Naive B cell (primary cell): Measurements from ENCODE around the gene GPC3. TPM values are rescaled to one million over a fixed set of nuclear protein-coding genes. Genes with fewer than 3 reads are reported as not detected.
A peak's percentile ranks its signal among the peaks of the same experiment; 100 is the strongest.
"Not testable (repeated sequence)": the region's sequence is repeated elsewhere in the genome, so short reads cannot be mapped to it uniquely, and the experiment has no call there.

Experiments
- ATAC-seq, 2 donors: fragments of 150-1000 bp; cut with Tn5 transposase; 2 replicates each; pipeline ENCODE4 v1.10.0; 2021; ENCODE audit warnings: low read depth in 2 of 2, mild to moderate bottlenecking in 2 of 2, moderate library complexity in 2 of 2
- DNase-seq: peaks from one replicate; pipeline ENCODE4 v3.0.0; 2022
- H3K27ac Mint-ChIP-seq, 6 donors: one replicate each; pipeline ENCODE4 v1.8.0; 2020 to 2022; ENCODE audit warnings: mild to moderate bottlenecking in 6 of 6, mixed read lengths in 6 of 6, moderate library complexity in 5 of 6, inconsistent platforms in 2 of 6
- H3K27me3 Mint-ChIP-seq, 3 donors: one replicate each; pipeline ENCODE4 v1.8.0; 2021 to 2022; ENCODE audit warnings: mixed read lengths in 3 of 3, mild to moderate bottlenecking in 1 of 3
- H3K36me3 Mint-ChIP-seq, 2 donors: one replicate each; pipeline ENCODE4 v1.8.0; 2020 to 2022; ENCODE audit warnings: mixed read lengths in 2 of 2, inconsistent platforms in 1 of 2, mild to moderate bottlenecking in 1 of 2
- H3K4me1 Mint-ChIP-seq, 3 donors: one replicate each; pipeline ENCODE4 v1.8.0; 2020 to 2022; ENCODE audit warnings: mixed read lengths in 3 of 3, inconsistent platforms in 1 of 3, mild to moderate bottlenecking in 1 of 3, moderate library complexity in 1 of 3
- H3K4me3 Mint-ChIP-seq, 8 donors: one replicate each; pipeline ENCODE4 v1.8.0; 2020 to 2022; ENCODE audit warnings: mild to moderate bottlenecking in 8 of 8, mixed read lengths in 8 of 8, moderate library complexity in 8 of 8, inconsistent platforms in 2 of 8
- H3K9me3 Mint-ChIP-seq, 7 donors: one replicate each; pipeline ENCODE4 v1.8.0; 2020 to 2022; ENCODE audit warnings: mixed read lengths in 7 of 7, mild to moderate bottlenecking in 5 of 7, inconsistent platforms in 2 of 7, moderate library complexity in 1 of 7
- polyA plus RNA-seq, 6 donors: library from polyadenylated mRNA; unstranded; fragments of 300-500 nt; fragmentation: Illumina TruSeq; gene quantifications; one replicate each; pipeline ENCODE4 v1.2.3, GENCODE V29; 2021; ENCODE audit warnings: low read depth in 6 of 6

Gene GPC3
- polyA plus RNA-seq, 6 donors from 2014 or later, result not detected

DNA sequence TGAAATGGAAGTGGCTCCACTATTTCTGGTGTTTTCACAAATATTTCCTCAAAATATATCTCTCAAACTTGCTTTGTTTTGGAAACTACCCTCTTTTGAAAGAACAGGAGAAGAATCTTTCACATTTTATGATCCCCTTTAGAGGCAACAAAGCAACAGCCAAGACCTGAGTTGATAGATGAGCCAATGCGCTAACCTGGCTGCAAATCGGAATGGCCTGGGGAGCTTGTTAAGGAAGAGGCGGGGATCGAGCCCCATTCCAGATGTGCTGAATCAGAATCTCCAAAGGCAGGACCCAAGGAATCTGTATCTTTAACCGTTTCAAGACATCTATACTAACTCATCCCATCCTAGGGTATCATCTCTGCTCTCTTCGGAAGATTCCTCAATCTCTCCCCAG, 181.3 kb downstream of the GPC3 start:
- Mint-ChIP-seq H3K36me3 (no peaks in the 10 kb centered on the region), H3K4me1 (no peaks in the 10 kb centered on the region)

DNA sequence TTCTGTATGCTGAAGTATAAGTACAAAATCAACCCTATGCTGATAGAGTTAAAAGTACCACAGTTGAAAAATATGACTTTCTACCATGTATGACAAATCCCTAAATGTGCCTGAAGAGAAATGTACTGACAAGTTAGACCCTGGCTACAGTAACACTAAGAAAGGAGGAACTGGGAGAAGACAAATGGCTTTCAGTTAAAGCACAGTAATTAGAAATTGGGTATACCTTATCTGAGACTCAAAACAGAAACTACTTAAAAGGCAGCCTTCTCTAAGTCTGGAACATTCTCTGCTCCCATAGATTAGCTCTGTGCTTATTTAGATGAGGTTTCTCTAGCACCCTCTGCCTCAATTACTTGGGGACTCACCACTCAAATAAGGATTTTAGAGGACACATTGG, 189.1 kb downstream of the GPC3 start:
- Mint-ChIP-seq H3K27ac (peak overlapping the region in 2 of 6 donors; percentile 40 to 62), H3K27me3 (no peaks in the 10 kb centered on the region), H3K4me1 (no peaks in the 10 kb centered on the region), H3K36me3 (no peaks in the 10 kb centered on the region), H3K9me3 (no peaks in the 10 kb centered on the region), H3K4me3 (no peak overlapping the region)
- DNase-seq, result no peak
- ATAC-seq, result no peak

More for the DNA sequence above, 181.3 kb downstream of the GPC3 start:
- DNase-seq (no peak), ATAC-seq (no peak)
- Mint-ChIP-seq H3K27me3 (peaks cover 0 to 3% (median 0%) of the 10 kb centered on the region in 3 donors), H3K27ac (no peak overlapping the region), H3K4me3 (no peak overlapping the region), H3K9me3 (peaks cover 0 to 5% (median 0%) of the 10 kb centered on the region in 7 donors)

DNA sequence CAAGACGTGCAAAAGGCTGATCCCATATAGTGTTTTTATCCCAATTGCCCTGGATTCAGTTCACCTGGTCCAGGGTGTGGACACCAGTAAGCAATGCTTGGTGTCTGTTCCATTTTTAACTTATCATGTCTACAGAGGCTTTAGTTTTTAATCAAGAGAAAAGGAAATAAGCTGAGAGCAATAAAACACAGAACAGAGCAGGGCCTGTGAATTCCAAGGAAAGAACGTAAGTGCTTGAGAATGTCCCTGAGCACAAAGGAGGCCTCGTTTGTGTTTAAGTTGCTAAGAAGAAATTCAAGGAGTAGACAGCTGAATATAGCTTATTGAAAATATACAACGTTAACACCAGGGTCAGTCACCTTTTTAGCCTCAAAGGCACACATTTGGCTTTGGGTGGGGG, 191.3 kb downstream of the GPC3 start:
- no peak for ATAC-seq
- no peaks in the 10 kb centered on the region for H3K4me1 Mint-ChIP-seq
- no peaks in the 10 kb centered on the region for H3K27me3 Mint-ChIP-seq
- no peaks in the 10 kb centered on the region for H3K36me3 Mint-ChIP-seq
- no peak for DNase-seq
- H3K27ac Mint-ChIP-seq, result no peak overlapping the region
- no peaks in the 10 kb centered on the region for H3K9me3 Mint-ChIP-seq
- no peak overlapping the region for H3K4me3 Mint-ChIP-seq

- Mint-ChIP-seq H3K36me3 (no peaks in the 10 kb centered on the region), H3K4me3 (no peak overlapping the region), H3K27me3 (no peaks in the 10 kb centered on the region), H3K4me1 (peaks cover 0 to under 1% (median 0%) of the 10 kb centered on the region in 3 donors), H3K27ac (no peak overlapping the region), H3K9me3 (no peaks in the 10 kb centered on the region)
- ATAC-seq (no peak), DNase-seq (no peak)
These were observed 191.8 kb downstream of the GPC3 start for GRCh38 chrX:133793626-133794025.

DNA sequence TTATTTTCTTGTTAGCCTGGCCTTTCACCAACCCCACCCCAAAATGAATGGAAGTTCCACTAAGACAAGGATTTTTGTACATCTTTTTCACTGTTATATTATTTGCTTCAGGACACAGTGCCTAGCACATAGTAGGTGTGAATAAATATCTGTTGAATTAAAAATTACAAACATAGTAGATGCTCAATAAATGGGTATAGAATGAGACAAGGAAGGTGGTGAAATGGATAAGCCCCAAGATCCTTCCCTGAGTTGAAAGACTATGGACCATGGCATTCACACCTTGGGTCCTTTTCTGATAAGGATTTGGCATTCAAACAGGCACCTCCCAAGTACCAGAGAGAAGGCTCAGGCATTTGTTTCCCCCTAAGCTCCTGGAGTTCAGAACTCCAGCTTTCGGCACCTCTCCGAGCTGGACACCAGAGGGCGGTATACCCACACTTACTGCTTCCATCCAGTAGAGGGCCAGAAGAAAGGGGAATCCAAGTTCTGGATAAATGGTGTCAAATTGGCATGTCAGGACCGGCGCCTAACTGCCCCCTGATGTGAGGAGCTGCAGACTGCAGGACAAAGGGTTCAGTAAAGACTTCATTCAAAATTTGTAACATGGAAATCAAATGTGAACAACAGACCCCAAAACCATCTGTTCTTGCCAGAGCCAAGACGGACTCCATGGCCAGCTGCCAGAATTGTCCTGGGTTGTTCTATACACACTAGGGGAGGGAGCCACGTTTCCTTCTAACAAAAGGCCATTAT, 193.0 kb downstream of the GPC3 start:
- Mint-ChIP-seq H3K36me3 (no peaks in the 10 kb centered on the region), H3K4me1 (peaks cover 4 to 5% (median 4%) of the 10 kb centered on the region in 3 donors), H3K27ac (peak overlapping the region in 1 of 6 donors; percentile 29), H3K27me3 (no peaks in the 10 kb centered on the region), H3K9me3 (no peaks in the 10 kb centered on the region), H3K4me3 (no peak overlapping the region)
- peak; percentile 54 for DNase-seq
- peak; percentile 61 to 71 for ATAC-seq

GRCh38 chrX:133789829-133790228, 195.6 kb downstream of the GPC3 start:
- H3K36me3 Mint-ChIP-seq, result no peaks in the 10 kb centered on the region
- DNase-seq (no peak), ATAC-seq (no peak)
- H3K27me3 Mint-ChIP-seq, result no peaks in the 10 kb centered on the region
- no peak overlapping the region for H3K4me3 Mint-ChIP-seq
- peak overlapping the region in 1 of 6 donors; percentile 31 for H3K27ac Mint-ChIP-seq
- peaks cover 9 to 13% (median 12%) of the 10 kb centered on the region in 3 donors for H3K4me1 Mint-ChIP-seq
- no peaks in the 10 kb centered on the region for H3K9me3 Mint-ChIP-seq

GRCh38 chrX:133786382-133786781, 199.0 kb downstream of the GPC3 start:
- Mint-ChIP-seq H3K4me3 (no peak overlapping the region), H3K36me3 (no peaks in the 10 kb centered on the region), H3K9me3 (no peaks in the 10 kb centered on the region), H3K27me3 (no peaks in the 10 kb centered on the region), H3K4me1 (peaks cover 33 to 41% (median 35%) of the 10 kb centered on the region in 3 donors), H3K27ac (peak overlapping the region in 2 of 6 donors; percentile 39 to 77)
- ATAC-seq (no peak), DNase-seq (no peak)

DNA sequence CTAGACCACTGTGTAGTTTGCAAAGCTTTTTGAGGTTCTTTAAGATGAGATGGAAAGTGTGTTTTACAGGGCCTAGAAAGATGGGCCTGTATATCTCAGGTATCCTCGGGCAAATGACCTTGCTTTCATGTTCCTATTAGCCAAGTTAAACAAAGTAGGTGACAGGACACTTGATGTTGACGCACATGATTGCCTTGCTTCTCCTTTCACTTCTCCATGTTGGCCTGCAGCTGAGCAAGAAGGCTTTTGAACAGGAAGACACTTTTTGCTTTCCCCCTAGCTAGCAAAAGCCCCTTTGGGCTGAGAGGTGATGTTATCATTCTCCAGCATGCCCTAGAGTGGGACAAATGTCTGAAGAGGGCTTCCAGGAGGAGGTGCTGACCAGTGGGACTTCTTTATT, 202.1 kb downstream of the GPC3 start:
- peak overlapping the region; percentile 85 to 98 (median 97) for H3K27ac Mint-ChIP-seq
- peak; percentile 70 for DNase-seq

GRCh38 chrX:133781174-133781573, 204.2 kb downstream of the GPC3 start:
- ATAC-seq, result no peak
- H3K4me1 Mint-ChIP-seq, result peaks cover 25 to 39% (median 31%) of the 10 kb centered on the region in 3 donors
- no peak for DNase-seq
- no peaks in the 10 kb centered on the region for H3K36me3 Mint-ChIP-seq
- no peaks in the 10 kb centered on the region for H3K9me3 Mint-ChIP-seq
- no peak overlapping the region for H3K4me3 Mint-ChIP-seq
- H3K27ac Mint-ChIP-seq, result peak overlapping the region; percentile 10 to 81 (median 38)
- peaks cover 0 to 13% (median 0%) of the 10 kb centered on the region in 3 donors for H3K27me3 Mint-ChIP-seq

More for the DNA sequence above, 202.1 kb downstream of the GPC3 start:
- peak; percentile 92 to 94 for ATAC-seq
- Mint-ChIP-seq H3K27me3 (no peaks in the 10 kb centered on the region), H3K36me3 (no peaks in the 10 kb centered on the region), H3K4me1 (peaks cover 33 to 42% (median 35%) of the 10 kb centered on the region in 3 donors), H3K4me3 (peak overlapping the region in 6 of 8 donors; percentile 45 to 84 (median 66)), H3K9me3 (no peaks in the 10 kb centered on the region)

DNA sequence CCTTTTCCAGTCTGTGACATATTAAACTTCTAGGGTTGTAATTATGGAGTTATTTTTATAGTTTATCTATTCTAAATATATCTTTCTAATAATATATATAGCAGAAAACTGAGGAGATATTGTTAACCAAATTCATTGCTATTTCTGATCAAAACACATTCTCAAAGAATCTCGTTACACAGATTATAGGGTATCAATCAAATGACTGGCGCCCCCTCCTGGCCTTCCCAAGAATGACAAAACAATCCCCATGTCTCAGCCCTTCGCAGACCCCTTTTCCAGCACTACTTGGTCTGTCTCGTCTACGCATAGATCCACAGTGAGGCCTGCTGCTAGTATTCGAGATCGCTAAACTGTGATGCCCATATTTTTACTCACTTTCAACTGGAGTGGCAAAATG, 209.3 kb downstream of the GPC3 start:
- DNase-seq, result no peak
- Mint-ChIP-seq H3K9me3 (no peaks in the 10 kb centered on the region), H3K4me1 (no peaks in the 10 kb centered on the region), H3K36me3 (no peaks in the 10 kb centered on the region), H3K27ac (no peak overlapping the region), H3K27me3 (peaks cover 0 to 14% (median 0%) of the 10 kb centered on the region in 3 donors), H3K4me3 (no peak overlapping the region)
- ATAC-seq, result no peak

DNA sequence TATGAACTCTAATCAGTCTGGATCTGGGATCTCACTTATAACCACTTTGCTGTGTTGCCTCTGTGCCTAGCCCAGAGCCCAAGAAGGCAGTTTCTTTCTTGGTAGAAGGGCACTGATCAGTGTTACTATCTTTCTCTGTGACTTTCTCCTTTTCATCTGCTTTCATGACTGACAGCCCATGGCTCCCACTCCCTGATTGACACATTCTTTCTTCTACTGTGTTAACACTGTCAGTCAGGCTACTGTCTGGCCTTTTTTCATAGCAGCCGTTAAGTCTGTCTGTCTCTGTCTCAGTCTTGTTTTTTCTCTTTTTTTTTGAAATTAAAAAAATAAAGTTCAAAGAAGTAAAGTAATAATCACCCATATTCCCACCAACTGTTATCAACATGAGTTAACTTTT, 210.6 kb downstream of the GPC3 start:
- no peak overlapping the region for H3K4me3 Mint-ChIP-seq
- no peak for ATAC-seq

GRCh38 chrX:133771086-133771646, 214.2 kb downstream of the GPC3 start:
- H3K27ac Mint-ChIP-seq, result no peak overlapping the region
- no peak for ATAC-seq
- DNase-seq, result no peak
- H3K27me3 Mint-ChIP-seq, result peaks cover 0 to 7% (median 0%) of the 10 kb centered on the region in 3 donors
- H3K36me3 Mint-ChIP-seq, result no peaks in the 10 kb centered on the region
- H3K9me3 Mint-ChIP-seq, result no peaks in the 10 kb centered on the region
- no peaks in the 10 kb centered on the region for H3K4me1 Mint-ChIP-seq
- no peak overlapping the region for H3K4me3 Mint-ChIP-seq

More for the DNA sequence above, 210.6 kb downstream of the GPC3 start:
- Mint-ChIP-seq H3K27me3 (peaks cover 0 to 14% (median 0%) of the 10 kb centered on the region in 3 donors), H3K27ac (peak overlapping the region in 2 of 6 donors; percentile 32 to 86), H3K36me3 (no peaks in the 10 kb centered on the region), H3K4me1 (no peaks in the 10 kb centered on the region), H3K9me3 (no peaks in the 10 kb centered on the region)
- no peak for DNase-seq

GRCh38 chrX:133762976-133763548, 222.3 kb downstream of the GPC3 start:
- not testable (repeated sequence) for H3K27ac Mint-ChIP-seq, H3K4me1 Mint-ChIP-seq, H3K9me3 Mint-ChIP-seq, H3K36me3 Mint-ChIP-seq, DNase-seq, H3K4me3 Mint-ChIP-seq, ATAC-seq
- H3K27me3 Mint-ChIP-seq, result peaks cover 0 to 22% (median 0%) of the 10 kb centered on the region in 3 donors

GRCh38 chrX:133754657-133755056, 230.7 kb downstream of the GPC3 start:
- DNase-seq, result no peak
- no peak overlapping the region for H3K4me3 Mint-ChIP-seq
- peak overlapping the region in 1 of 6 donors; percentile 36 for H3K27ac Mint-ChIP-seq
- H3K9me3 Mint-ChIP-seq, result no peaks in the 10 kb centered on the region
- H3K4me1 Mint-ChIP-seq, result no peaks in the 10 kb centered on the region
- H3K36me3 Mint-ChIP-seq, result no peaks in the 10 kb centered on the region
- ATAC-seq, result no peak
- no peaks in the 10 kb centered on the region for H3K27me3 Mint-ChIP-seq
